MM.1S (cell line): ENCODE measurements around the gene SH3TC2.

Experiments used
- DNase-seq: peaks from one replicate; pipeline ENCODE4 v3.0.0-alpha.2; 2015
- H2AFZ ChIP-seq: fragments of 300-600 bp; sonication (generic); 2 replicates; pipeline ENCODE4 v1.6.0; 2016; ENCODE audit warnings: antibody characterized with exemption, low read length
- H3F3A ChIP-seq: fragments of 300-600 bp; sonication (generic); 2 replicates; pipeline ENCODE4 v1.6.1; 2016; ENCODE audit warnings: mild to moderate bottlenecking, antibody characterized with exemption, low read length, moderate library complexity, mixed read lengths; ENCODE audit not compliant: insufficient read depth
- H3K27ac ChIP-seq: fragments of 300-600 bp; sonication (generic); 2 replicates; pipeline ENCODE4 v1.5.1; 2016; ENCODE audit warnings: mild to moderate bottlenecking, low read length
- H3K27me3 ChIP-seq: fragments of 300-600 bp; sonication (generic); replicated peaks from 2 replicates; pipeline ENCODE4 v1.6.0; 2016; ENCODE audit warnings: low read length; ENCODE audit not compliant: insufficient read depth
- H3K36me3 ChIP-seq: fragments of 300-600 bp; sonication (generic); replicated peaks from 2 replicates; pipeline ENCODE4 v1.6.1; 2016; ENCODE audit warnings: mild to moderate bottlenecking, low read length, mixed read lengths; ENCODE audit not compliant: insufficient read depth
- H3K4me1 ChIP-seq: fragments of 300-600 bp; sonication (generic); 2 replicates; pipeline ENCODE4 v1.6.1; 2016; ENCODE audit warnings: low read length, mixed read lengths
- H3K4me2 ChIP-seq: fragments of 300-600 bp; sonication (generic); 2 replicates; pipeline ENCODE4 v1.6.0; 2016; ENCODE audit warnings: low read depth, low read length
- H3K4me3 ChIP-seq: fragments of 300-600 bp; sonication (generic); 2 replicates; pipeline ENCODE4 v1.5.1; 2016; ENCODE audit warnings: low read length, mixed read lengths
- H3K79me2 ChIP-seq: fragments of 300-600 bp; sonication (generic); 2 replicates; pipeline ENCODE4 v1.6.1; 2016; ENCODE audit warnings: mixed run types, low read length, mixed read lengths
- H3K9ac ChIP-seq: fragments of 300-600 bp; sonication (generic); 2 replicates; pipeline ENCODE4 v1.6.1; 2016; ENCODE audit warnings: low read length, mixed read lengths
- H3K9me2 ChIP-seq: fragments of 300-600 bp; sonication (generic); replicated peaks from 2 replicates; pipeline ENCODE4 v1.6.1; 2016; ENCODE audit warnings: mild to moderate bottlenecking, low read length, mixed read lengths; ENCODE audit not compliant: insufficient read depth
- H3K9me3 ChIP-seq: fragments of 300-600 bp; sonication (generic); replicated peaks from 2 replicates; pipeline ENCODE4 v1.6.1; 2016; ENCODE audit warnings: mild to moderate bottlenecking, low read length, mixed read lengths; ENCODE audit not compliant: insufficient read depth
- H4K20me1 ChIP-seq: fragments of 300-600 bp; sonication (generic); 2 replicates; pipeline ENCODE4 v1.6.1; 2016; ENCODE audit warnings: mild to moderate bottlenecking, low read length, moderate library complexity, mixed read lengths; ENCODE audit not compliant: insufficient read depth
- CTCF ChIP-seq: fragments of 300-600 bp; sonication (generic); IDR thresholded peaks from 2 replicates; pipeline ENCODE4 v1.5.1; 2016; ENCODE audit warnings: antibody characterized with exemption, low read length, mixed read lengths
- EZH2 ChIP-seq: fragments of 300-600 bp; sonication (generic); optimal IDR thresholded peaks from 2 replicates; pipeline ENCODE3; 2017; ENCODE audit warnings: low read depth, mild to moderate bottlenecking, antibody characterized with exemption, low read length, mixed read lengths
- EZH2phosphoT487 ChIP-seq: fragments of 300-600 bp; sonication (generic); IDR thresholded peaks from 2 replicates; pipeline ENCODE4 v1.6.1; 2018; ENCODE audit warnings: antibody characterized with exemption, low read length

Gene SH3TC2

GRCh38 chr5:149060325-149060724 lies 2.5 kb downstream of the SH3TC2 start:
- H3K36me3 ChIP-seq = no peaks in the 10 kb centered on the region
- TF ChIP-seq EZH2 = no peak
- no peak for TF ChIP-seq CTCF
- TF ChIP-seq EZH2phosphoT487 = no peak
- H3K4me1 ChIP-seq = no peaks in the 10 kb centered on the region
- no peaks in the 10 kb centered on the region for H4K20me1 ChIP-seq
- no peaks in the 10 kb centered on the region for H3K9me3 ChIP-seq
- no peaks in the 10 kb centered on the region for H3F3A ChIP-seq
- H3K9me2 ChIP-seq = no peaks in the 10 kb centered on the region
- no peak for DNase-seq
- H3K9ac ChIP-seq = no peak overlapping the region
- H3K27me3 ChIP-seq = no peaks in the 10 kb centered on the region
- H3K4me3 ChIP-seq = no peak overlapping the region
- H3K4me2 ChIP-seq = no peak overlapping the region
- H3K79me2 ChIP-seq = no peaks in the 10 kb centered on the region
- no peak overlapping the region for H3K27ac ChIP-seq
- H2AFZ ChIP-seq = no peak overlapping the region

- no peaks in the 10 kb centered on the region for H3K27me3 ChIP-seq
- H3K9me2 ChIP-seq = no peaks in the 10 kb centered on the region
- TF ChIP-seq CTCF = no peak
- TF ChIP-seq EZH2phosphoT487 = no peak
- no peak for TF ChIP-seq EZH2
- H3K79me2 ChIP-seq = no peaks in the 10 kb centered on the region
- H4K20me1 ChIP-seq = no peaks in the 10 kb centered on the region
- H2AFZ ChIP-seq = no peak overlapping the region
- no peaks in the 10 kb centered on the region for H3K4me1 ChIP-seq
- H3K27ac ChIP-seq = no peak overlapping the region
- DNase-seq = no peak
- no peak overlapping the region for H3K4me2 ChIP-seq
- H3K36me3 ChIP-seq = no peaks in the 10 kb centered on the region
- H3F3A ChIP-seq = no peaks in the 10 kb centered on the region
- H3K9me3 ChIP-seq = no peaks in the 10 kb centered on the region
- H3K9ac ChIP-seq = no peak overlapping the region
- H3K4me3 ChIP-seq = no peak overlapping the region
These were observed 6.2 kb downstream of the SH3TC2 start for GRCh38 chr5:149056616-149057165.

GRCh38 chr5:149054416-149054815 lies 8.4 kb downstream of the SH3TC2 start:
- no peak for TF ChIP-seq EZH2phosphoT487
- TF ChIP-seq EZH2 = no peak
- TF ChIP-seq CTCF = no peak
- Histone ChIP-seq H3K4me2 (no peak overlapping the region), H2AFZ (no peak overlapping the region), H3F3A (no peaks in the 10 kb centered on the region), H3K27ac (no peak overlapping the region), H3K79me2 (no peaks in the 10 kb centered on the region), H3K36me3 (no peaks in the 10 kb centered on the region), H3K9me2 (no peaks in the 10 kb centered on the region), H3K4me1 (no peaks in the 10 kb centered on the region), H3K9ac (no peak overlapping the region), H3K9me3 (no peaks in the 10 kb centered on the region), H3K27me3 (no peaks in the 10 kb centered on the region), H4K20me1 (no peaks in the 10 kb centered on the region), H3K4me3 (no peak overlapping the region)
- DNase-seq = no peak
